ENCODE data around the gene SLC6A20.
"Not testable (repeated sequence)": the region's sequence is repeated elsewhere in the genome, so short reads cannot be mapped to it uniquely, and the experiment has no call there.

Gene SLC6A20

DNA sequence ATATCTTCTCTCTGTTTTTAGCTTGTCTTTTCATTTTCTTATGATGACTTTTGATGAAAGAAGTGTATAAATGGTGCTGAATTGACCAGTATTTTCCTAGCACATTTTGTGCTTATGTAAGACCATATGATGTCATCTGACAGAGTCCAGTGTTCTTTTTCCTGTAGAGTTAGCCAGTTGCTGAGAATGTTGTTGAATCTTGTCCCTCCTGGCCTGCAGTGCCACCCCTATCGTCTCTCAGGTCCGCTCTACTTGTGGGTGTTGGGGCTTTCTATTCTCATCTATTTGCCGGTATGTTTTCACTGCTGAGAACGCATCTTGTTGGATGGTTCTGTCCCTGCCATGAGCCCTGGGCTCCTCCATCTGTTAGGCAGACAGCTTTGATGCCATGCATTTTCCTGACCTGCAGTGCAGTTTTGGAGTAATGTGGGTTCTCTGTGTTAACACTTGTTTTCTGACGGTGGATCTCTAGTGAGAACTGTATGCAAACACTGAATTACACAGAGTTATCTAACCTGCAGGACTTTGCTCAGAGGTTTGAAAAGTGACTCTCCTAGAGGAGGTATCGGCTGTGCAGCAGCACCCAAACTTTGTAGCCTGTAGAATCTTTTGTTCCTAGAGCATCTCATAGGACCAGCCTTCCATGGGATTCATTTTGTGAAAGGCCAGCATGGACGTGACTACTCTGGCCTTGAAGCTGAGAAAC, 44.6 kb downstream of the SLC6A20 start:
- DNase-seq (ENCODE audit: low read depth) = no peak
- TF ChIP-seq, protein P1, sequence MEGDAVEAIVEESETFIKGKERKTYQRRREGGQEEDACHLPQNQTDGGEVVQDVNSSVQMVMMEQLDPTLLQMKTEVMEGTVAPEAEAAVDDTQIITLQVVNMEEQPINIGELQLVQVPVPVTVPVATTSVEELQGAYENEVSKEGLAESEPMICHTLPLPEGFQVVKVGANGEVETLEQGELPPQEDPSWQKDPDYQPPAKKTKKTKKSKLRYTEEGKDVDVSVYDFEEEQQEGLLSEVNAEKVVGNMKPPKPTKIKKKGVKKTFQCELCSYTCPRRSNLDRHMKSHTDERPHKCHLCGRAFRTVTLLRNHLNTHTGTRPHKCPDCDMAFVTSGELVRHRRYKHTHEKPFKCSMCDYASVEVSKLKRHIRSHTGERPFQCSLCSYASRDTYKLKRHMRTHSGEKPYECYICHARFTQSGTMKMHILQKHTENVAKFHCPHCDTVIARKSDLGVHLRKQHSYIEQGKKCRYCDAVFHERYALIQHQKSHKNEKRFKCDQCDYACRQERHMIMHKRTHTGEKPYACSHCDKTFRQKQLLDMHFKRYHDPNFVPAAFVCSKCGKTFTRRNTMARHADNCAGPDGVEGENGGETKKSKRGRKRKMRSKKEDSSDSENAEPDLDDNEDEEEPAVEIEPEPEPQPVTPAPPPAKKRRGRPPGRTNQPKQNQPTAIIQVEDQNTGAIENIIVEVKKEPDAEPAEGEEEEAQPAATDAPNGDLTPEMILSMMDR (conservative IDR thresholded peaks at IDR 0.05; ENCODE audit: low read length) = no peak
- H3K4me3 ChIP-seq (ENCODE audit: low read length) = no peak overlapping the region

DNA sequence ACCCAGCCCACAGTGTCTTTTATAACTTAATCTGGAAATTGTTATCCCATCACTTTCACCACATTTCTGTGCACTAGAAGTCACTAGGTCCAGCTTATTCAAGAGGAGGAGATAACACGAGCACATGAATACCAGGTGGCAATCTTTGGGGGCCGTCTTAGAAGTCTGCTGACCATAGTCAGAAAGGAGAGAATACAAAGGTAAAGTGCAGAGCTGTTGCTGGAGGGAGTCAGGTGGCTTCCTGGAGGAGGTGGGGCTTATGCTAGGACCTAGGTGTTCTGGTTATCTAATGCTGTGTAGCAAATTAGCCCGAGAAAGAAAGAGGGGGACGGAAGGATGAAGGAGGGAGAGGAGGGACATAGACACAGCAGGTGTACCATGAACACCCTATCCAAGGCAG, 46.5 kb downstream of the SLC6A20 start:
- H3K4me3 ChIP-seq (ENCODE audit: low read length) = no peak overlapping the region
- no peak for DNase-seq (ENCODE audit: low read depth)
- TF ChIP-seq, protein P1 (conservative IDR thresholded peaks at IDR 0.05; ENCODE audit: low read length) = no peak

GRCh38 chr3:45749036-45749600, 47.2 kb downstream of the SLC6A20 start:
- not testable (repeated sequence) for DNase-seq (ENCODE audit: low read depth); H3K4me3 ChIP-seq (ENCODE audit: low read length)

GRCh38 chr3:45748068-45748467, 48.3 kb downstream of the SLC6A20 start:
- DNase-seq (ENCODE audit: low read depth) = no peak
- TF ChIP-seq, protein P1 (conservative IDR thresholded peaks at IDR 0.05; ENCODE audit: low read length) = no peak
- H3K4me3 ChIP-seq (ENCODE audit: low read length) = no peak overlapping the region

GRCh38 chr3:45746777-45747622, 49.3 kb downstream of the SLC6A20 start:
- no peak overlapping the region for H3K4me3 ChIP-seq (ENCODE audit: low read length)
- DNase-seq (ENCODE audit: low read depth) = no peak
- TF ChIP-seq, protein P1 (conservative IDR thresholded peaks at IDR 0.05; ENCODE audit: low read length) = no peak

GRCh38 chr3:45746165-45746776, 50.1 kb downstream of the SLC6A20 start:
- H3K4me3 ChIP-seq (ENCODE audit: low read length) = no peak overlapping the region
- no peak for DNase-seq (ENCODE audit: low read depth)
- TF ChIP-seq, protein P1 (conservative IDR thresholded peaks at IDR 0.05; ENCODE audit: low read length) = no peak

GRCh38 chr3:45742461-45743089, 53.8 kb downstream of the SLC6A20 start:
- H3K4me3 ChIP-seq (ENCODE audit: low read length) = no peak overlapping the region
- DNase-seq (ENCODE audit: low read depth) = no peak
- TF ChIP-seq, protein P1 (conservative IDR thresholded peaks at IDR 0.05; ENCODE audit: low read length) = no peak
